Breast epithelium (tissue), 4 donors: Measurements from ENCODE around the gene SLC25A10. TPM values are rescaled to one million over a fixed set of nuclear protein-coding genes. Genes with fewer than 3 reads are reported as not detected.
A peak's percentile ranks its signal among the peaks of the same experiment; 100 is the strongest.

ENCODE experiments used
- DNase-seq, 2 donors: peaks; one replicate each; pipeline ENCODE4 v3.0.0-alpha.2; 2019; ENCODE audit warnings: low spot score in 2 of 2
- H3K27ac ChIP-seq, 2 donors: fragments of 200-600 bp; sonication (generic) in 1 of 2; one replicate each; pipeline ENCODE4 v1.5.1; 2016 to 2019; ENCODE audit warnings: mild to moderate bottlenecking in 1 of 2
- H3K27me3 ChIP-seq, 2 donors: fragments of 200-600 bp; sonication (generic) in 1 of 2; one replicate each; pipeline versions ENCODE4 v1.5.1 to v1.6.0; 2017 to 2019; ENCODE audit warnings: control low read depth in 1 of 2, mild to moderate bottlenecking in 1 of 2
- H3K36me3 ChIP-seq: fragments of 200-600 bp; one replicate; pipeline ENCODE4 v1.5.1; 2019
- H3K4me1 ChIP-seq, 2 donors: fragments of 200-600 bp; sonication (generic); one replicate each; pipeline ENCODE4 v1.5.1; 2016 to 2019; ENCODE audit warnings: control low read depth in 1 of 2
- H3K4me3 ChIP-seq, 3 donors: fragments of 200-600 bp; sonication (generic); 1 replicate in 2 of 3; 2 replicates in 1 of 3; pipeline ENCODE4 v1.5.1; 2016 to 2019; ENCODE audit warnings: mild to moderate bottlenecking in 3 of 3, moderate library complexity in 2 of 3
- H3K9me3 ChIP-seq, 2 donors: fragments of 200-600 bp; sonication (generic) in 1 of 2; one replicate each; pipeline ENCODE4 v1.5.1; 2016 to 2019; ENCODE audit warnings: control low read depth in 1 of 2
- CTCF ChIP-seq, 3 donors: fragments of 450-650 bp; IDR thresholded peaks; one replicate each; pipeline ENCODE4 v1.5.1; 2016 to 2017; ENCODE audit warnings: antibody characterized with exemption in 3 of 3, mild to moderate bottlenecking in 3 of 3, moderate library complexity in 3 of 3
- POLR2A ChIP-seq: fragments of 450-650 bp; IDR thresholded peaks from one replicate; pipeline ENCODE4 v1.6.1; 2016; ENCODE audit warnings: antibody characterized with exemption, mild to moderate bottlenecking, moderate library complexity
- POLR2AphosphoS5 ChIP-seq, 3 donors: sonication (generic); formaldehyde crosslinking; IDR thresholded peaks; one replicate each; pipeline ENCODE4 v1.6.1; 2017; ENCODE audit warnings: antibody characterized with exemption in 3 of 3
- intact Hi-C: fragments of 100-400 bp; cut with DNase I; formaldehyde crosslinking; loops from one replicate; pipeline ENCODE4 v1.15.1; 2023; ENCODE audit warnings: low total_unique reads
- total RNA-seq, 3 donors: library from RNA; depleted of rRNA; stranded (reverse); fragments of >200 nt; gene quantifications; one replicate each; pipeline ENCODE4 v1.1.0, GENCODE V29; 2016

The SLC25A10 gene
- total RNA-seq, 3 donors from 2014 or later = 9.8 to 28.0 (median 24.4) TPM

GRCh38 chr17:81706757-81707624 is 5.1 kb upstream of the SLC25A10 start:
- Histone ChIP-seq H3K4me1 (peaks cover 22 to 23% of the 10 kb centered on the region in 2 donors), H3K27ac (no peak overlapping the region), H3K9me3 (no peaks in the 10 kb centered on the region), H3K4me3 (no peak overlapping the region), H3K36me3 (no peaks in the 10 kb centered on the region), H3K27me3 (no peaks in the 10 kb centered on the region)
- intact Hi-C loops = no loop called here
- TF ChIP-seq CTCF (IDR thresholded peaks at IDR 0.05) (no peak), POLR2AphosphoS5 (IDR thresholded peaks at IDR 0.05) (no peak), POLR2A (no peak)
- DNase-seq = no peak

- Histone ChIP-seq H3K27me3 (no peaks in the 10 kb centered on the region), H3K9me3 (no peaks in the 10 kb centered on the region), H3K36me3 (no peaks in the 10 kb centered on the region), H3K27ac (no peak overlapping the region), H3K4me3 (no peak overlapping the region), H3K4me1 (peaks cover 20 to 22% of the 10 kb centered on the region in 2 donors)
- intact Hi-C loops = no loop called here
- DNase-seq = no peak
- no peak for TF ChIP-seq POLR2AphosphoS5 (IDR thresholded peaks at IDR 0.05)
- no peak for TF ChIP-seq POLR2A
- TF ChIP-seq CTCF (IDR thresholded peaks at IDR 0.05) = no peak
Measured at GRCh38 chr17:81707725-81708646, 4.1 kb upstream of the SLC25A10 start.

- no peaks in the 10 kb centered on the region for H3K27me3 ChIP-seq
- DNase-seq = no peak
- peaks cover 18 to 28% of the 10 kb centered on the region in 2 donors for H3K4me1 ChIP-seq
- H3K9me3 ChIP-seq = no peaks in the 10 kb centered on the region
- H3K4me3 ChIP-seq = no peak overlapping the region
- H3K36me3 ChIP-seq = no peaks in the 10 kb centered on the region
- H3K27ac ChIP-seq = no peak overlapping the region
- no peak for TF ChIP-seq CTCF (IDR thresholded peaks at IDR 0.05)
- TF ChIP-seq POLR2A = no peak
- no peak for TF ChIP-seq POLR2AphosphoS5 (IDR thresholded peaks at IDR 0.05)
- intact Hi-C loops = no loop called here
Measured at GRCh38 chr17:81708739-81709185, 3.3 kb upstream of the SLC25A10 start.

- Histone ChIP-seq H3K9me3 (no peaks in the 10 kb centered on the region), H3K4me1 (peaks cover 11 to 19% of the 10 kb centered on the region in 2 donors), H3K36me3 (no peaks in the 10 kb centered on the region), H3K27me3 (no peaks in the 10 kb centered on the region), H3K4me3 (peak overlapping the region in 2 of 3 donors; percentile 79 to 94), H3K27ac (no peak overlapping the region)
- no peak for TF ChIP-seq POLR2A
- no peak for TF ChIP-seq CTCF (IDR thresholded peaks at IDR 0.05)
- TF ChIP-seq POLR2AphosphoS5 (IDR thresholded peaks at IDR 0.05) = no peak
- intact Hi-C loops = no loop called here
- DNase-seq = no peak
Measured at GRCh38 chr17:81710514-81711308, 1.4 kb upstream of the SLC25A10 start.
